ENCODE results near the gene TP53RK.

DNA sequence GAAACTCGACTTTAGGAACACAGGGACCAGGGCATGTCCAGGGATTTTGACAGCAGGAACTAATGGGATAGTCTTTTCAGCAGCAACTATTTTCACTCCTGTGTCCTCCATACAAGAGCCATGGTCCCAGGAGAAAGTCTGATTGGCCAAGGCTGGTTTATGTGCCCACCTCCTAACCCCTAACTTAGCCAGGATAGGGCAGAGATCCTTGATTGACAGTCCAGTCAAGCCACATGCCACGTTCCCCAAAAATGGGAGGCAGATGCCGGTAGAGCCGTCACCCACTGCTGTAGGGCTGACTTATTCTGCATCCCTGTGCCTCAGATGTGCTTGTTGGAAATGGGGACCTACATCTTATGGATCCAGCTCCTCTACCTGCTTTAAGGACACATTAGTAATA, 42.5 kb upstream of the TP53RK start:
- TF ChIP-seq CTCF (IDR thresholded peaks at IDR 0.05) (no peak), EP300 (IDR thresholded peaks at IDR 0.05) (no peak), POLR2A (IDR thresholded peaks at IDR 0.05) (no peak)
